Parathyroid adenoma (tissue), 2 donors: ENCODE data around the gene GRID1.

Experiments
- H2AFZ ChIP-seq: fragments of 300-600 bp; sonication (generic); one replicate; pipeline ENCODE4 v1.7.0; 2017; ENCODE audit warnings: antibody characterized with exemption, mild to moderate bottlenecking
- H3K27ac ChIP-seq: fragments of 300-600 bp; sonication (generic); one replicate; pipeline ENCODE4 v1.7.0; 2017
- H3K27me3 ChIP-seq: fragments of 300-600 bp; sonication (generic); one replicate; pipeline ENCODE4 v1.7.0; 2017; ENCODE audit warnings: low read length; ENCODE audit not compliant: control insufficient read depth, insufficient read depth
- H3K36me3 ChIP-seq: fragments of 300-600 bp; sonication (generic); one replicate; pipeline ENCODE4 v1.7.0; 2017; ENCODE audit warnings: low read length; ENCODE audit not compliant: control insufficient read depth, insufficient read depth
- H3K4me1 ChIP-seq: fragments of 300-600 bp; sonication (generic); one replicate; pipeline ENCODE4 v1.7.0; 2017; ENCODE audit warnings: control low read depth
- H3K4me2 ChIP-seq: fragments of 300-600 bp; sonication (generic); one replicate; pipeline ENCODE4 v1.7.0; 2017; ENCODE audit warnings: low read length
- H3K4me3 ChIP-seq: fragments of 300-600 bp; sonication (generic); one replicate; pipeline ENCODE4 v1.7.0; 2017; ENCODE audit warnings: low read depth, low read length
- H3K79me2 ChIP-seq: fragments of 300-600 bp; sonication (generic); one replicate; pipeline ENCODE4 v1.7.0; 2017; ENCODE audit warnings: control low read depth
- H3K9ac ChIP-seq: fragments of 300-600 bp; sonication (generic); one replicate; pipeline ENCODE4 v1.7.0; 2017; ENCODE audit warnings: mild to moderate bottlenecking
- H3K9me3 ChIP-seq: fragments of 300-600 bp; sonication (generic); one replicate; pipeline ENCODE4 v1.7.0; 2017; ENCODE audit warnings: low read length; ENCODE audit not compliant: control insufficient read depth
- CTCF ChIP-seq: fragments of 300-600 bp; sonication (generic); IDR thresholded peaks from one replicate; pipeline ENCODE4 v1.7.0; 2017; ENCODE audit warnings: antibody characterized with exemption, mild to moderate bottlenecking
- donor health status: primary hyperparathyroidism.

GRID1 gene

DNA sequence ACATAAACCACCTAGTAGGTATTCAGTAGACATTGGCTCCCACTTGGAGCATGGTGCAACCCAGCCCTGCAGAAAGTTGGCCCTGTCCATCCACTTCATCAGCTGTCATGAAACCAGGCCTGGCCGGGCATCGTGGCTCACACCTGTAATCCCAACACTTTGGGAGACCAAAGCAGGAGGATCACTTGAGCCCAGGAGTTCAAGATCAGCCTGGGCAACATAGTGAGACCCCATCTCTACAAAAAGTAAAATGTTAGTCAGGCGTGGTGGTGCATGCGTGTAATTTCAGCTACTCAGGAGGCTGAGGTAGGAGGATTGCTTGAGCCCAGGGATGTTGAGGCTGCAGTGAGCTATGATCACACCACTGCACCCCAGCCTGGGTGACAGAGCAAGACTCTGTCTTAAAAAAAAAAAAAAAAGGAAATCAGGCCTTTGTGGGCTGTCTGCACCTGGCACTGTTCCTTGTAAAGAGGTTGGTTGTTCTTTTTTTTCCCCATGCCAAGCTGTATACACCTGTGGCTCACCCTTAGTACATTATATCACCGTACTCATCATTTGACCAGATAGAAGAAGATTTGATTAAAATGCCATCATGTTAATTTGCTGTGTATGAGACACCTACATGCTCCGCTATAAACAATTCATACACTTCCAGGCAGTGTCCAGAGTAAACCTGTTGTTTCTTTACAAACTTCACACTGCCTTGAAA, 45.4 kb upstream of the GRID1 start:
- Histone ChIP-seq H3K27ac (no peak overlapping the region), H3K9ac (no peak overlapping the region), H2AFZ (no peak overlapping the region), H3K4me3 (no peak overlapping the region), H3K9me3 (no peaks in the 10 kb centered on the region), H3K79me2 (no peaks in the 10 kb centered on the region), H3K4me1 (no peaks in the 10 kb centered on the region), H3K4me2 (no peak overlapping the region), H3K36me3 (no peaks in the 10 kb centered on the region), H3K27me3 (no peaks in the 10 kb centered on the region)
- TF ChIP-seq CTCF, result no peak

DNA sequence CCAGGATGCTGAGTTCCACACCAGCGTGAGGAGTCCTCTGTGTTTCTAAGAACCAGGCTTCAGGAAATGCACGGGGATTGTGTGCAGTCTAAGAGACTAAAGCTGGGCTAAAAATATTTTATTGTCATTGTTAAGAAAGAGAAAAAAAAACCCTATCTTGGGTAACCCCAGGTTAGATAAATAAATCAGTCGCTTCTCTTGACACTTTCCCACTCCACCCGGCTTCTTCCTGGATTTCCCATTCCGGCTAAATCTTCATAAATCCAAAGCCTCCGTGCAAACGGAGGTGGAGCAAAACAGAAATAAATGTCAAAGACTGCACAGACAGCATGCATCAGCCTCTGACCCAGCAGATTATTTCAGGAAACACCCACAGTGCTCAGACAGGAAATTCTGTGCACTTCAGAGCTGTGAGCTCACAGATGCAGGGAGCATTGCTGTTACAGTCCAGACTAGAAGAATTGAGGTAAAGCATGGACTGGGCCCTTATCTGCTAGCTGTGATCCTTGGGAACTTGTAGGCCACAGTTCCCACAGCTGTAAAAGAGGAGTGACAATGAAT, 44.8 kb upstream of the GRID1 start:
- Histone ChIP-seq H3K9me3 (no peaks in the 10 kb centered on the region), H3K4me1 (no peaks in the 10 kb centered on the region), H3K4me3 (no peak overlapping the region), H2AFZ (no peak overlapping the region), H3K4me2 (no peak overlapping the region), H3K36me3 (no peaks in the 10 kb centered on the region), H3K9ac (no peak overlapping the region), H3K27me3 (no peaks in the 10 kb centered on the region), H3K27ac (no peak overlapping the region), H3K79me2 (no peaks in the 10 kb centered on the region)
- TF ChIP-seq CTCF, result no peak

- H3K9me3 ChIP-seq, result no peaks in the 10 kb centered on the region
- H3K4me2 ChIP-seq, result no peak overlapping the region
- H3K79me2 ChIP-seq, result no peaks in the 10 kb centered on the region
- no peaks in the 10 kb centered on the region for H3K36me3 ChIP-seq
- no peak overlapping the region for H2AFZ ChIP-seq
- no peak for TF ChIP-seq CTCF
- H3K9ac ChIP-seq, result no peak overlapping the region
- H3K27ac ChIP-seq, result peak overlapping the region; percentile 22
- no peaks in the 10 kb centered on the region for H3K27me3 ChIP-seq
- H3K4me3 ChIP-seq, result no peak overlapping the region
- H3K4me1 ChIP-seq, result no peaks in the 10 kb centered on the region
Observed at GRCh38 chr10:86410542-86411124, 44.0 kb upstream of the GRID1 start.

- H3K79me2 ChIP-seq, result no peaks in the 10 kb centered on the region
- H3K9ac ChIP-seq, result no peak overlapping the region
- H3K4me2 ChIP-seq, result no peak overlapping the region
- H2AFZ ChIP-seq, result no peak overlapping the region
- no peak overlapping the region for H3K27ac ChIP-seq
- H3K4me3 ChIP-seq, result no peak overlapping the region
- H3K27me3 ChIP-seq, result no peaks in the 10 kb centered on the region
- no peaks in the 10 kb centered on the region for H3K4me1 ChIP-seq
- no peak for TF ChIP-seq CTCF
- H3K36me3 ChIP-seq, result no peaks in the 10 kb centered on the region
- no peaks in the 10 kb centered on the region for H3K9me3 ChIP-seq
Observed at GRCh38 chr10:86409183-86409582, 42.6 kb upstream of the GRID1 start.
